Measurements from ENCODE around the gene PPP2R1A.

GRCh38 chr19:52229524-52229923 is 39.7 kb downstream of the PPP2R1A start:
- TF ChIP-seq CTCF (IDR thresholded peaks at IDR 0.05) (no peak), POLR2A (IDR thresholded peaks at IDR 0.05) (no peak)
